Upper lobe of left lung (tissue), 6 donors: Measurements from ENCODE around the gene MED6. TPM values are rescaled to one million over a fixed set of nuclear protein-coding genes. Genes with fewer than 3 reads are reported as not detected.

Source experiments
- ATAC-seq, 2 donors: fragments of 200-7000 bp; cut with Tn5 transposase; one replicate each; pipeline ENCODE4 v1.9.1; 2022; ENCODE audit warnings: mild to moderate bottlenecking in 2 of 2, moderate library complexity in 2 of 2; ENCODE audit not compliant: low FRiP score in 2 of 2
- DNase-seq, 2 donors: peaks; one replicate each; pipeline ENCODE4 v3.0.0-alpha.2; 2019 to 2020
- H3K27ac ChIP-seq, 4 donors: fragments of 200-600 bp; sonication (generic); one replicate each; pipeline ENCODE4 v1.5.1; 2016 to 2019
- H3K27me3 ChIP-seq, 4 donors: fragments of 200-600 bp; sonication (generic); one replicate each; pipeline ENCODE4 v1.5.1; 2017 to 2019
- H3K36me3 ChIP-seq, 4 donors: fragments of 200-600 bp; sonication (generic); one replicate each; pipeline ENCODE4 v1.5.1; 2016 to 2019
- H3K4me1 ChIP-seq, 4 donors: fragments of 200-600 bp; sonication (generic); one replicate each; pipeline ENCODE4 v1.5.1; 2018 to 2019
- H3K4me3 ChIP-seq, 4 donors: fragments of 200-600 bp; sonication (generic); one replicate each; pipeline ENCODE4 v1.5.1; 2017 to 2019; ENCODE audit warnings: mild to moderate bottlenecking in 2 of 4, moderate library complexity in 1 of 4
- H3K9me3 ChIP-seq, 4 donors: fragments of 200-600 bp; sonication (generic); one replicate each; pipeline ENCODE4 v1.5.1; 2018 to 2019
- EP300 ChIP-seq, 4 donors: sonication (generic); formaldehyde crosslinking; IDR thresholded peaks; one replicate each; pipeline ENCODE4 v1.5.1; 2017; ENCODE audit warnings: antibody characterized with exemption in 4 of 4, control low read depth in 2 of 4
- POLR2A ChIP-seq, 4 donors: fragments of 450-650 bp; IDR thresholded peaks; one replicate each; pipeline ENCODE4 v1.5.1; 2016 to 2017; ENCODE audit warnings: antibody characterized with exemption in 4 of 4, mild to moderate bottlenecking in 2 of 4
- POLR2AphosphoS5 ChIP-seq, 2 donors: sonication (generic); formaldehyde crosslinking; IDR thresholded peaks; one replicate each; pipeline ENCODE4 v1.5.1; 2017; ENCODE audit warnings: antibody characterized with exemption in 2 of 2
- WGBS, 2 donors: methylation state at CpG; one replicate each; pipeline ENCODE4 v1.1.5; 2017 to 2018; 5-methylcytosine and 5-hydroxymethylcytosine counted together
- total RNA-seq, 6 donors: library from RNA; depleted of rRNA in 4 of 6; stranded (reverse); fragments of >200 nt in 4 of 6; gene quantifications; one replicate each; pipeline versions ENCODE4 v1.1.0 to v1.2.1, GENCODE V29; 2016 to 2021
- TF ChIP-seq, protein P1 (sequence below), 6 experiments: fragments of 450-650 bp in 4 of 6; fragments of 200-600 bp in 2 of 6; sonication (generic) in 2 of 6; IDR thresholded peaks; one replicate each; pipeline ENCODE4 v1.5.1; 2016 to 2019; ENCODE audit warnings: antibody characterized with exemption in 6 of 6
- donor health status: DM: no; HTN: no; CAD: no; lungs with moderate emphysema.
- donor health status: DM: no; HTN: yes; CAD: no; lungs with severe emphysema.

The MED6 gene, protein sequence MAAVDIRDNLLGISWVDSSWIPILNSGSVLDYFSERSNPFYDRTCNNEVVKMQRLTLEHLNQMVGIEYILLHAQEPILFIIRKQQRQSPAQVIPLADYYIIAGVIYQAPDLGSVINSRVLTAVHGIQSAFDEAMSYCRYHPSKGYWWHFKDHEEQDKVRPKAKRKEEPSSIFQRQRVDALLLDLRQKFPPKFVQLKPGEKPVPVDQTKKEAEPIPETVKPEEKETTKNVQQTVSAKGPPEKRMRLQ
- 10 to 100 TPM; 17.9 to 56.5 (median 23.4) TPM for total RNA-seq

DNA sequence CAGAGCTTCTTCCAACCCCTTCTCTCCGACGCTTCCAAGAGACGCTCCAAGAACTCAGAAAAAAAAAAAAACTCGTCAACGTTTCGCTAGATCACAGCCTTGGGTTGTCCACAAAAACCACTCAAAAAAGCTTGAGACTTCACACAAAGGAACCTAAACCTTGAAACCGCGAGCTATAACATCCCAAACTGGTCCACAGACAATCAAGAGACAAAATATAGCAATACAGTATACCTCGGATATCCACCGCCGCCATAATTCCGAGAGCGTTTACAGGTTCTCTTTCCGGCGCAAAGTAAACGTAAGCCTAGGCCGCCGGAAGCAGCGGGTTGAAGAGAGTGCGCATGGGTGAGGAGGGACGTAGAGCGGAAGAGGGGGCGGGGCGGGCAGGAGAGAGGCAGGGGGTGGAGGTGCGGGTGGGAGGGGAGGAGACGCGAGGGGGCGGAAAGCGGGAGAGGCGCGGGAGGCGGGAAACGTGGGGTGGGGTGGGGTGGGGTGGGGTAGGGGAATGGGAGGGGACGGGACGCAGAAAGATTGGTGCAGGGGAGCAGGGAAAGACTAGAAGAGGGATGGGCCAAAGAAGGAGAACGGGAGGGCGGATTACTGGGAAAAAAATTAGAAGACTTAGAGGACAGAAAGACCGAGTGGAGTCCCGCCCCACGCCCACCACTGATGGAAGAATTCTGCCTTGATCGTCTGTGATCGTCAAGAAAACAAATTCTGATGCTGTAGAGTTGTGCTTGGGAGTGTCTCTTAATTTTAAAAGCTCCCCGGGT is at the start of gene MED6:
Gene MED6, minus strand, starts transcription at position 274 of the 776 bp plus-strand sequence. Its CDS starts 18 bp downstream, at position 256.
- TF ChIP-seq, protein P1, sequence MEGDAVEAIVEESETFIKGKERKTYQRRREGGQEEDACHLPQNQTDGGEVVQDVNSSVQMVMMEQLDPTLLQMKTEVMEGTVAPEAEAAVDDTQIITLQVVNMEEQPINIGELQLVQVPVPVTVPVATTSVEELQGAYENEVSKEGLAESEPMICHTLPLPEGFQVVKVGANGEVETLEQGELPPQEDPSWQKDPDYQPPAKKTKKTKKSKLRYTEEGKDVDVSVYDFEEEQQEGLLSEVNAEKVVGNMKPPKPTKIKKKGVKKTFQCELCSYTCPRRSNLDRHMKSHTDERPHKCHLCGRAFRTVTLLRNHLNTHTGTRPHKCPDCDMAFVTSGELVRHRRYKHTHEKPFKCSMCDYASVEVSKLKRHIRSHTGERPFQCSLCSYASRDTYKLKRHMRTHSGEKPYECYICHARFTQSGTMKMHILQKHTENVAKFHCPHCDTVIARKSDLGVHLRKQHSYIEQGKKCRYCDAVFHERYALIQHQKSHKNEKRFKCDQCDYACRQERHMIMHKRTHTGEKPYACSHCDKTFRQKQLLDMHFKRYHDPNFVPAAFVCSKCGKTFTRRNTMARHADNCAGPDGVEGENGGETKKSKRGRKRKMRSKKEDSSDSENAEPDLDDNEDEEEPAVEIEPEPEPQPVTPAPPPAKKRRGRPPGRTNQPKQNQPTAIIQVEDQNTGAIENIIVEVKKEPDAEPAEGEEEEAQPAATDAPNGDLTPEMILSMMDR (IDR thresholded peaks at IDR 0.05) = no peak
- TF ChIP-seq EP300 (IDR thresholded peaks at IDR 0.05) (no peak), POLR2AphosphoS5 (IDR thresholded peaks at IDR 0.05) (peak; percentile 43 to 90), POLR2A (IDR thresholded peaks at IDR 0.05) (peak in 1 of 4 donors; percentile 45)

DNA sequence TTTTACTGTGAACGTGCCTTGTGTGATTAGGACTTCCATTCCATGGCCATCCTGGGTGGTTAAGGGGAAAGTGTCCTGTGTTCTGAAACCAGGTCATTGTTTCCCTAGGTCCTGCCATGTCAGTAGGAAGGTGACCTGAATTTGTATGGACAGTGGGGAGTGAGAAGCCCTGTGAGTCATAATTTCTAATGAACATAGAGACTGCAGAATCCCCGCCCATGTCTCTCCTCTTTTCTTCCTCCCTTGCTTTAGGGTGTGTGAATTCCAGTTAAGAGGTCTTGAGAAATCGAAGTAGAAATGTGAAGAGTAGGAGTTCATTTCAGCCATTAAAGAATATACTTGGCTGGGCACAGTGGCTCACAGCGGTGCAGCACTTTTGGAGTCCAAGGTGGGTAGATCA is 49.3 kb upstream of the MED6 start:
- DNase-seq (no peak), ATAC-seq (no peak)
- Histone ChIP-seq H3K4me3 (no peak overlapping the region), H3K9me3 (no peaks in the 10 kb centered on the region), H3K4me1 (no peaks in the 10 kb centered on the region), H3K27ac (no peak overlapping the region), H3K36me3 (no peaks in the 10 kb centered on the region), H3K27me3 (no peaks in the 10 kb centered on the region)
- 85 to 92% methylated on average over 4 of the region's 4 CpGs for WGBS, 2 donors
- TF ChIP-seq EP300 (IDR thresholded peaks at IDR 0.05) = no peak

More for the DNA sequence above, at the start of gene MED6:
- peak within 1 kb of the TSS; percentile 63 to 83 (median 72) for H3K4me3 ChIP-seq
- peaks cover 17 to 23% (median 17%) of the 10 kb centered on the region in 4 donors for H3K4me1 ChIP-seq
- H3K36me3 ChIP-seq = peaks cover 0 to 11% (median 5%) of the 10 kb centered on the region in 4 donors
- WGBS, 2 donors = 1% methylated on average over 41 to 43 of the region's 43 CpGs
- H3K27ac ChIP-seq = peak within 1 kb of the TSS; percentile 62 to 87 (median 79)
- H3K27me3 ChIP-seq = no peaks in the 10 kb centered on the region
- no peaks in the 10 kb centered on the region for H3K9me3 ChIP-seq
- peak; percentile 86 to 87 for DNase-seq
- peak; percentile 97 to 98 for ATAC-seq

DNA sequence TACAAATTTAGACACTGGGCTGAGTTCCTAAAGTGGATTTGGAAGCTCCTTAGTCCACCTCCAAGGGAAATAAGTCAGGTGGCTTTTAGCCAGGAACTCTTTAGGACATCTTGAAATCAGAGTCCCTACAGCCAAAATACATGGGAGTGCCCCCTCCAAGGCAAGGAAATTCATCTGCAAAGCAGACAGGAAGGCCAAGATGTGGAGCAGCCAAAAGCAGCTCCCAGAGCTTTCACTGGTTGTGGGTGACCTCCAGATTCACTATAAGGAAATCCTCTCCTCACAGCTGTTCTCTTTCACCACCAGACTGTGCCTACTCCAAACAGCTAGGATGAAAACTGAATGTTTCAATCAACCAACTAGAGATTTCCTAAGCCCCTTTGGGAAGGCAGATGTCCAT is 47.9 kb upstream of the MED6 start:
- ATAC-seq = peak in 1 of 2 donors; percentile 49
- DNase-seq = no peak
- Histone ChIP-seq H3K36me3 (no peaks in the 10 kb centered on the region), H3K27me3 (no peaks in the 10 kb centered on the region), H3K4me1 (peaks cover 0 to 10% (median under 1%) of the 10 kb centered on the region in 4 donors), H3K9me3 (no peaks in the 10 kb centered on the region), H3K4me3 (no peak overlapping the region), H3K27ac (no peak overlapping the region)
- no peak for TF ChIP-seq POLR2AphosphoS5 (IDR thresholded peaks at IDR 0.05)
- TF ChIP-seq POLR2A (IDR thresholded peaks at IDR 0.05) = no peak

DNA sequence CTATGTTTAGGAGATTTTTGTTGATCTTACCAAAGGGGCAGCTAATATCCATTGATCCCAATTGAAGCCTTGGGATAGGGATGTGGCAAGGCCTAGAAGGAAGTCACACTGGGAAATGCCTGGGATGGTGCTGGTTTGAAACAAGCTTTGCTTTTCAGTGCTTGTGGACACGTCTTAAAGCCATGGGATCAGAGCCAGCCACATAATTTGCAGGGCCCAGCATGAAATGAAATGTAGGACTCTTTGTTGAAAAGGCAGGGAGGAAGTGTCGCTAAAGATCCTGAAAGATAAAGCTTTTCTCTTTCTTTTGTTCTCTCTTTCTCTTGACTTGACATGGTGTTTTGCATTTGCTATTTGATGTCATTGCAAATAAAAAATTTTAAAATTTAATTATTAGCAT is 46.2 kb upstream of the MED6 start:
- peaks cover 0 to 23% (median 11%) of the 10 kb centered on the region in 4 donors for H3K4me1 ChIP-seq
- peaks cover 0 to 9% (median 0%) of the 10 kb centered on the region in 4 donors for H3K27me3 ChIP-seq
- no peaks in the 10 kb centered on the region for H3K36me3 ChIP-seq
- no peak overlapping the region for H3K27ac ChIP-seq
- no peak for TF ChIP-seq EP300 (IDR thresholded peaks at IDR 0.05)
- TF ChIP-seq POLR2A (IDR thresholded peaks at IDR 0.05) = no peak
- TF ChIP-seq, protein P1 (IDR thresholded peaks at IDR 0.05) = no peak
- no peak for TF ChIP-seq POLR2AphosphoS5 (IDR thresholded peaks at IDR 0.05)
- no peak overlapping the region for H3K4me3 ChIP-seq
- DNase-seq (no peak), ATAC-seq (no peak)
- WGBS, 2 donors = 73 to 74% methylated on average over 2 of the region's 2 CpGs
- no peaks in the 10 kb centered on the region for H3K9me3 ChIP-seq

DNA sequence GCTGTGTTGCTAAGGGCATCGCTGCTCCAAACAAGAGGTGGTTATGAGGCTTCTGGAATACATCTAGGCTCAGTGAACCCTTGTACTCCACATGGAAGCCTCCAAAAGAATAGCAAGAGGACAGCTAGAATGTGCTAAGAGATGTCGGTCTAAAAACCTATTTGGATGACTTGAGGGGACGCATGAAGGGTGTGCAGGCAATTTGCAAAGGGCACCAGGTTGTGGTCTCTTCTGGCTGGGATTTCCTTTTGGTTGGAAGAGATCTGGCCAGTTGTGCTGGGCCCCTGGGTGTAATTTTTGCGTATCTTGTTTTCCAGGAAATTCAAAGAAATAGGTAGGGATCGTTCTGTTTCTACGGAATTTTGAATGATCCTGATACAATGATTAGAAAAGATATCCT is 45.4 kb upstream of the MED6 start:
- H3K27ac ChIP-seq = no peak overlapping the region
- 82 to 89% methylated on average over 6 of the region's 6 CpGs for WGBS, 2 donors
- TF ChIP-seq POLR2A (IDR thresholded peaks at IDR 0.05) = no peak
- no peak for TF ChIP-seq EP300 (IDR thresholded peaks at IDR 0.05)
- TF ChIP-seq, protein P1 (IDR thresholded peaks at IDR 0.05) = no peak
- no peak for TF ChIP-seq POLR2AphosphoS5 (IDR thresholded peaks at IDR 0.05)

More for the DNA sequence above, 45.4 kb upstream of the MED6 start:
- peaks cover 3 to 28% (median 13%) of the 10 kb centered on the region in 4 donors for H3K4me1 ChIP-seq
- peaks cover 0 to 12% (median 0%) of the 10 kb centered on the region in 4 donors for H3K27me3 ChIP-seq
- H3K4me3 ChIP-seq = no peak overlapping the region
- H3K9me3 ChIP-seq = no peaks in the 10 kb centered on the region
- DNase-seq = no peak
- no peaks in the 10 kb centered on the region for H3K36me3 ChIP-seq
- ATAC-seq = no peak
